CD14-positive monocyte (primary cell): ENCODE data around the gene NSD2. TPM values are rescaled to one million over a fixed set of nuclear protein-coding genes. Genes with fewer than 3 reads are reported as not detected.

Source experiments
- DNase-seq, 3 donors: peaks; one replicate each; pipeline ENCODE4 v3.0.0-alpha.2; 2011 to 2022
- H2AFZ ChIP-seq: 2 replicates; pipeline ENCODE4 v1.6.0; 2012; ENCODE audit warnings: mild to moderate bottlenecking, low read depth, low read length, inconsistent platforms; ENCODE audit not compliant: insufficient read depth, poor library complexity, severe bottlenecking
- H3K27ac ChIP-seq, 2 donors: 1 replicate in 1 of 2; 2 replicates in 1 of 2; pipeline ENCODE4 v1.5.1; 2012 to 2013; ENCODE audit warnings: low read length in 2 of 2, control low read depth in 1 of 2, inconsistent platforms in 1 of 2, low read depth in 1 of 2, mild to moderate bottlenecking in 1 of 2
- H3K27me3 ChIP-seq, 2 donors: one replicate each; pipeline versions ENCODE4 v1.6.0 to v1.6.1; 2011 to 2013; ENCODE audit warnings: low read length in 2 of 2; ENCODE audit not compliant: control insufficient read depth in 2 of 2, insufficient read depth in 2 of 2
- H3K36me3 ChIP-seq, 2 donors: replicated peaks in 1 of 2; 1 replicate in 1 of 2; 2 replicates in 1 of 2; pipeline versions ENCODE4 v1.5.1 to v1.6.1; 2012 to 2013; ENCODE audit warnings: low read length in 2 of 2, control low read depth in 1 of 2, inconsistent platforms in 1 of 2, mild to moderate bottlenecking in 1 of 2; ENCODE audit not compliant: insufficient read depth in 2 of 2, control insufficient read depth in 1 of 2
- H3K4me1 ChIP-seq, 2 donors: 1 replicate in 1 of 2; 2 replicates in 1 of 2; pipeline versions ENCODE4 v1.5.1 to v1.6.1; 2012 to 2013; ENCODE audit warnings: low read length in 2 of 2, control low read depth in 1 of 2, inconsistent platforms in 1 of 2, mild to moderate bottlenecking in 1 of 2, moderate library complexity in 1 of 2; ENCODE audit not compliant: insufficient read depth in 2 of 2, control insufficient read depth in 1 of 2
- H3K4me2 ChIP-seq: replicated peaks from 2 replicates; pipeline ENCODE3; 2012; ENCODE audit warnings: low read length, moderate library complexity, mild to moderate bottlenecking; ENCODE audit not compliant: poor library complexity, severe bottlenecking; ENCODE audit errors: extremely low read depth
- H3K4me3 ChIP-seq, 3 experiments: fragments of 200-600 bp in 1 of 3; sonication (generic) in 1 of 3; replicated peaks in 1 of 3; 1 replicate in 2 of 3; 2 replicates in 1 of 3; pipeline ENCODE4 v1.5.1; 2011 to 2013; ENCODE audit warnings: low read length in 3 of 3, mild to moderate bottlenecking in 3 of 3, control low read depth in 2 of 3, low read depth in 2 of 3, inconsistent platforms in 1 of 3, moderate library complexity in 1 of 3
- H3K79me2 ChIP-seq: 2 replicates; pipeline ENCODE4 v1.6.0; 2012; ENCODE audit warnings: mild to moderate bottlenecking, control low read depth, inconsistent platforms, low read length, moderate library complexity; ENCODE audit not compliant: insufficient read depth
- H3K9ac ChIP-seq: 2 replicates; pipeline ENCODE4 v1.6.0; 2017; ENCODE audit warnings: low read length, mild to moderate bottlenecking; ENCODE audit not compliant: insufficient read depth, poor library complexity, severe bottlenecking
- H3K9me3 ChIP-seq, 2 donors: replicated peaks in 1 of 2; 1 replicate in 1 of 2; 2 replicates in 1 of 2; pipeline versions ENCODE4 v1.5.1 to v1.6.1; 2012 to 2013; ENCODE audit warnings: low read length in 2 of 2, control low read depth in 1 of 2; ENCODE audit not compliant: control insufficient read depth in 1 of 2, insufficient read depth in 1 of 2
- H4K20me1 ChIP-seq: 2 replicates; pipeline ENCODE4 v1.6.0; 2012; ENCODE audit warnings: mild to moderate bottlenecking, low read length, control low read depth, moderate library complexity; ENCODE audit not compliant: insufficient read depth
- H3K27ac Mint-ChIP-seq, 7 donors: one replicate each; pipeline ENCODE4 v1.8.0; 2020; ENCODE audit warnings: mild to moderate bottlenecking in 7 of 7, mixed read lengths in 7 of 7, moderate library complexity in 6 of 7, inconsistent platforms in 2 of 7
- H3K27me3 Mint-ChIP-seq, 3 donors: one replicate each; pipeline ENCODE4 v1.8.0; 2021 to 2022; ENCODE audit warnings: low read depth in 3 of 3, mild to moderate bottlenecking in 3 of 3, mixed read lengths in 3 of 3, moderate library complexity in 3 of 3, inconsistent platforms in 1 of 3
- H3K36me3 Mint-ChIP-seq, 2 donors: one replicate each; pipeline ENCODE4 v1.8.0; 2020; ENCODE audit warnings: mixed read lengths in 2 of 2, inconsistent platforms in 1 of 2, mild to moderate bottlenecking in 1 of 2
- H3K4me1 Mint-ChIP-seq: one replicate; pipeline ENCODE4 v1.8.0; 2020; ENCODE audit warnings: mild to moderate bottlenecking, mixed read lengths
- H3K4me3 Mint-ChIP-seq, 2 donors: one replicate each; pipeline ENCODE4 v1.8.0; 2020; ENCODE audit warnings: mild to moderate bottlenecking in 2 of 2, mixed read lengths in 2 of 2, moderate library complexity in 1 of 2
- H3K9me3 Mint-ChIP-seq, 7 donors: one replicate each; pipeline ENCODE4 v1.8.0; 2020 to 2022; ENCODE audit warnings: mixed read lengths in 7 of 7, mild to moderate bottlenecking in 6 of 7, moderate library complexity in 6 of 7, inconsistent platforms in 2 of 7
- WGBS: methylation state at CpG from one replicate; pipeline ENCODE4 v1.1.5; 2013; ENCODE audit warnings: missing lambda C conversion rate; ENCODE audit not compliant: insufficient coverage; 5-methylcytosine and 5-hydroxymethylcytosine counted together
- intact Hi-C, 2 donors: fragments of 100-400 bp; cut with micrococcal nuclease; formaldehyde crosslinking; loops; one replicate each; pipeline versions ENCODE4 v1.15.0 to v1.15.1; 2023
- polyA plus RNA-seq, 3 donors: library from polyadenylated mRNA; depleted of rRNA in 1 of 3; unstranded in 2 of 3; stranded (reverse) in 1 of 3; fragments of 300-500 nt in 2 of 3; fragments of >200 nt in 1 of 3; fragmentation: Illumina TruSeq in 2 of 3; gene quantifications; 1 replicate in 2 of 3; 2 replicates in 1 of 3; pipeline ENCODE4 v1.2.3, GENCODE V29; 2012 to 2021
- TF ChIP-seq, protein P1 (sequence below): fragments of 200-600 bp; IDR thresholded peaks from one replicate; pipeline ENCODE4 v1.8.0; 2022; ENCODE audit warnings: antibody characterized with exemption, mild to moderate bottlenecking

NSD2 gene
- polyA plus RNA-seq, 3 donors, result 1.9 to 8.7 (median 2.3) TPM

DNA sequence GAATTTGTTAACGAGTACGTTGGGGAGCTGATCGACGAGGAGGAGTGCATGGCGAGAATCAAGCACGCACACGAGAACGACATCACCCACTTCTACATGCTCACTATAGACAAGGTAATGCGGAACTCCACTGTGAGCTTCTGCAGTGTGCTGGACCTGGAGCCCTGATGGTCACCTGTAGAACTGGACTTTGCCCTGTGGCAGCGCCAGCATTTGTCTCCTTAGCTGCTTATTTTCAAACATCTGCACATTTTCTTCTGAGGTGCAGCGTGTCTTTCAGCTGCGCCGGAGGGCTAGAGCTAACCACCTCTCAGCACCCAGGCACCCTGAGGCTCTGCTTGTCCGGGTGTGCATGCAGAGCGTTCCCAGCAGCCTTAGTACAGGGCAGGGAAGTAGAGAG, 89.8 kb downstream of the NSD2 start:
- no peaks in the 10 kb centered on the region for H3K4me1 Mint-ChIP-seq
- no peak overlapping the region for H3K27ac ChIP-seq
- no peaks in the 10 kb centered on the region for H3K4me1 ChIP-seq
- H3K9me3 ChIP-seq, result no peaks in the 10 kb centered on the region
- peaks cover 88 to 99% of the 10 kb centered on the region in 2 donors for H3K36me3 Mint-ChIP-seq
- H3K27me3 Mint-ChIP-seq, result no peaks in the 10 kb centered on the region
- H3K4me2 ChIP-seq, result no peak overlapping the region
- no peak overlapping the region for H3K4me3 Mint-ChIP-seq
- no peaks in the 10 kb centered on the region for H4K20me1 ChIP-seq
- H3K36me3 ChIP-seq, result peaks cover 78 to 99% of the 10 kb centered on the region in 2 donors
- H3K4me3 ChIP-seq, result no peak overlapping the region
- no peak overlapping the region for H2AFZ ChIP-seq
- WGBS, result over 99% methylated on average over 15 of the region's 15 CpGs
- H3K27me3 ChIP-seq, result no peaks in the 10 kb centered on the region
- H3K9ac ChIP-seq, result no peak overlapping the region
- TF ChIP-seq, protein P1, sequence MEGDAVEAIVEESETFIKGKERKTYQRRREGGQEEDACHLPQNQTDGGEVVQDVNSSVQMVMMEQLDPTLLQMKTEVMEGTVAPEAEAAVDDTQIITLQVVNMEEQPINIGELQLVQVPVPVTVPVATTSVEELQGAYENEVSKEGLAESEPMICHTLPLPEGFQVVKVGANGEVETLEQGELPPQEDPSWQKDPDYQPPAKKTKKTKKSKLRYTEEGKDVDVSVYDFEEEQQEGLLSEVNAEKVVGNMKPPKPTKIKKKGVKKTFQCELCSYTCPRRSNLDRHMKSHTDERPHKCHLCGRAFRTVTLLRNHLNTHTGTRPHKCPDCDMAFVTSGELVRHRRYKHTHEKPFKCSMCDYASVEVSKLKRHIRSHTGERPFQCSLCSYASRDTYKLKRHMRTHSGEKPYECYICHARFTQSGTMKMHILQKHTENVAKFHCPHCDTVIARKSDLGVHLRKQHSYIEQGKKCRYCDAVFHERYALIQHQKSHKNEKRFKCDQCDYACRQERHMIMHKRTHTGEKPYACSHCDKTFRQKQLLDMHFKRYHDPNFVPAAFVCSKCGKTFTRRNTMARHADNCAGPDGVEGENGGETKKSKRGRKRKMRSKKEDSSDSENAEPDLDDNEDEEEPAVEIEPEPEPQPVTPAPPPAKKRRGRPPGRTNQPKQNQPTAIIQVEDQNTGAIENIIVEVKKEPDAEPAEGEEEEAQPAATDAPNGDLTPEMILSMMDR, result no peak
- DNase-seq, result no peak
- no peaks in the 10 kb centered on the region for H3K79me2 ChIP-seq
- no peaks in the 10 kb centered on the region for H3K9me3 Mint-ChIP-seq
- H3K27ac Mint-ChIP-seq, result no peak overlapping the region
- intact Hi-C loops, result no loop called here

GRCh38 chr4:1961563-1961962, 90.4 kb downstream of the NSD2 start:
- Histone ChIP-seq H2AFZ (no peak overlapping the region), H3K4me1 (no peaks in the 10 kb centered on the region), H3K27me3 (no peaks in the 10 kb centered on the region), H3K4me3 (no peak overlapping the region), H3K36me3 (peaks cover 74 to 97% of the 10 kb centered on the region in 2 donors), H3K79me2 (no peaks in the 10 kb centered on the region), H3K4me2 (no peak overlapping the region), H3K9ac (no peak overlapping the region), H4K20me1 (no peaks in the 10 kb centered on the region), H3K9me3 (no peaks in the 10 kb centered on the region), H3K27ac (no peak overlapping the region)
- no peak for DNase-seq
- H3K27ac Mint-ChIP-seq, result no peak overlapping the region
- H3K27me3 Mint-ChIP-seq, result no peaks in the 10 kb centered on the region
- peaks cover 87 to 98% of the 10 kb centered on the region in 2 donors for H3K36me3 Mint-ChIP-seq
- TF ChIP-seq, protein P1, result no peak
- 89% methylated on average over 3 of the region's 4 CpGs for WGBS
- H3K9me3 Mint-ChIP-seq, result no peaks in the 10 kb centered on the region
- no peak overlapping the region for H3K4me3 Mint-ChIP-seq
- no peaks in the 10 kb centered on the region for H3K4me1 Mint-ChIP-seq
- intact Hi-C loops, result no loop called here
